ENCODE data around the gene KLHL7.

Gene KLHL7

GRCh38 chr7:23072048-23072447 lies 33.5 kb upstream of the KLHL7 start:
- TF ChIP-seq, protein P1, sequence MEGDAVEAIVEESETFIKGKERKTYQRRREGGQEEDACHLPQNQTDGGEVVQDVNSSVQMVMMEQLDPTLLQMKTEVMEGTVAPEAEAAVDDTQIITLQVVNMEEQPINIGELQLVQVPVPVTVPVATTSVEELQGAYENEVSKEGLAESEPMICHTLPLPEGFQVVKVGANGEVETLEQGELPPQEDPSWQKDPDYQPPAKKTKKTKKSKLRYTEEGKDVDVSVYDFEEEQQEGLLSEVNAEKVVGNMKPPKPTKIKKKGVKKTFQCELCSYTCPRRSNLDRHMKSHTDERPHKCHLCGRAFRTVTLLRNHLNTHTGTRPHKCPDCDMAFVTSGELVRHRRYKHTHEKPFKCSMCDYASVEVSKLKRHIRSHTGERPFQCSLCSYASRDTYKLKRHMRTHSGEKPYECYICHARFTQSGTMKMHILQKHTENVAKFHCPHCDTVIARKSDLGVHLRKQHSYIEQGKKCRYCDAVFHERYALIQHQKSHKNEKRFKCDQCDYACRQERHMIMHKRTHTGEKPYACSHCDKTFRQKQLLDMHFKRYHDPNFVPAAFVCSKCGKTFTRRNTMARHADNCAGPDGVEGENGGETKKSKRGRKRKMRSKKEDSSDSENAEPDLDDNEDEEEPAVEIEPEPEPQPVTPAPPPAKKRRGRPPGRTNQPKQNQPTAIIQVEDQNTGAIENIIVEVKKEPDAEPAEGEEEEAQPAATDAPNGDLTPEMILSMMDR (IDR thresholded peaks at IDR 0.05; ENCODE audit: low read depth, low read length), result peak; percentile 3
- TF ChIP-seq, protein P2, sequence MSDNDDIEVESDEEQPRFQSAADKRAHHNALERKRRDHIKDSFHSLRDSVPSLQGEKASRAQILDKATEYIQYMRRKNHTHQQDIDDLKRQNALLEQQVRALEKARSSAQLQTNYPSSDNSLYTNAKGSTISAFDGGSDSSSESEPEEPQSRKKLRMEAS (IDR thresholded peaks at IDR 0.05; ENCODE audit: low read depth, low read length), result no peak
- TF ChIP-seq POLR2A (IDR thresholded peaks at IDR 0.05; ENCODE audit: extremely low read depth, insufficient read length), result no peak
- TF ChIP-seq MYC (IDR thresholded peaks at IDR 0.05; ENCODE audit: low read depth, low read length), result no peak
- H3K4me3 ChIP-seq (ENCODE audit: low read depth, low read length), result no peak overlapping the region
- peak; percentile 19 for DNase-seq (ENCODE audit: low read depth)

- no peak overlapping the region for H3K4me3 ChIP-seq (ENCODE audit: low read depth, low read length)
- DNase-seq (ENCODE audit: low read depth), result no peak
- TF ChIP-seq, protein P1 (IDR thresholded peaks at IDR 0.05; ENCODE audit: low read depth, low read length), result no peak
- TF ChIP-seq POLR2A (IDR thresholded peaks at IDR 0.05; ENCODE audit: extremely low read depth, insufficient read length) (no peak), MYC (IDR thresholded peaks at IDR 0.05; ENCODE audit: low read depth, low read length) (no peak)
- TF ChIP-seq, protein P2 (IDR thresholded peaks at IDR 0.05; ENCODE audit: low read depth, low read length), result no peak
Measured at GRCh38 chr7:23072922-23073321, 32.7 kb upstream of the KLHL7 start.

- H3K4me3 ChIP-seq (ENCODE audit: low read depth, low read length), result no peak overlapping the region
- no peak for TF ChIP-seq POLR2A (IDR thresholded peaks at IDR 0.05; ENCODE audit: extremely low read depth, insufficient read length)
- TF ChIP-seq MYC (IDR thresholded peaks at IDR 0.05; ENCODE audit: low read depth, low read length), result no peak
- TF ChIP-seq, protein P1 (IDR thresholded peaks at IDR 0.05; ENCODE audit: low read depth, low read length), result no peak
- TF ChIP-seq, protein P2 (IDR thresholded peaks at IDR 0.05; ENCODE audit: low read depth, low read length), result no peak
- no peak for DNase-seq (ENCODE audit: low read depth)
Measured at GRCh38 chr7:23074443-23075261, 30.9 kb upstream of the KLHL7 start.

DNA sequence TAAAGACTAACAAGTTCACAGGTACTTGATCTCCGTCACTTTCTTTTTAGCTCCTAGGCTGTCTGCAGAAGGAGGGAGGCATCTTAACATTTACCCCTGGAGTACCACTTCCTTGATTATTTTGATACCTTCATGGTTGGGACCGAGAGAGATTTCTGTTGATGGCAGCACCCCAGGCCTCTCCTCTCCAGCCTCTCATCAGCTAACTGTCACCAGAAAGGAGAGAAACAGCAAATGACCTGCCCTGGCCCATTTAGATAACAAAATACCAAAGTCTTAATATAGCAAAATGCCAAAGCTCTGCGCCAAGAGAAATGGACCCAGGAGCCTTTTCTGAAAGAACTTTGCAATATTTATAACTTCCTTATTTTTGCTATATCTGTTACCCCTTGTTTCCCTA lies 30.0 kb upstream of the KLHL7 start:
- DNase-seq (ENCODE audit: low read depth), result no peak
- TF ChIP-seq, protein P2 (IDR thresholded peaks at IDR 0.05; ENCODE audit: low read depth, low read length), result no peak
- TF ChIP-seq, protein P1 (IDR thresholded peaks at IDR 0.05; ENCODE audit: low read depth, low read length), result no peak
- TF ChIP-seq POLR2A (IDR thresholded peaks at IDR 0.05; ENCODE audit: extremely low read depth, insufficient read length), result no peak
- H3K4me3 ChIP-seq (ENCODE audit: low read depth, low read length), result no peak overlapping the region

DNA sequence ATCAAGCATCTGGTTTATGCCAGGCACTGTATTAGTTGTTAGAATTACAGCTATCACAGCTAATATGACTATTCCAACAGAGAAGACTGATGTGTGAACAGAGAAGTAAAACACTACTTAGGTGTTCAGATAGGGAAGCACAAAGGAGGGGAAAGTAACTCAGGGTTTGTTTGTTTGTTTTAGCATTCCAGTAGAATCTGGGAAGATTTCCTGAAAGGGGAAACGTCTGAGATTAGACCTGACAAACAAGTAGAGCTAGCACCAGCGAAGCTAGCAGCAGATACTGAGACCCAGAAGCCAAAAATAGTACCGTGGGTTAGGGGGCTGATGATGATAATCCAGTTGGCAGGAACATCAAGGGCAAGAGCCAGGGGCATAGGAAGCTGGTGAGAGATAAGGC lies 28.8 kb upstream of the KLHL7 start:
- TF ChIP-seq MYC (IDR thresholded peaks at IDR 0.05; ENCODE audit: low read depth, low read length) (no peak), POLR2A (IDR thresholded peaks at IDR 0.05; ENCODE audit: extremely low read depth, insufficient read length) (no peak)
- TF ChIP-seq, protein P1 (IDR thresholded peaks at IDR 0.05; ENCODE audit: low read depth, low read length), result no peak
- TF ChIP-seq, protein P2 (IDR thresholded peaks at IDR 0.05; ENCODE audit: low read depth, low read length), result no peak
- H3K4me3 ChIP-seq (ENCODE audit: low read depth, low read length), result no peak overlapping the region
- DNase-seq (ENCODE audit: low read depth), result no peak

All from NB4 (cell line).